Fibroblast of the aortic adventitia (primary cell): ENCODE measurements around the gene OR4C6. TPM values are rescaled to one million over a fixed set of nuclear protein-coding genes. Genes with fewer than 3 reads are reported as not detected.

ENCODE experiments used
- total RNA-seq: library from RNA; depleted of rRNA; stranded (reverse); fragments of >200 nt; gene quantifications from 2 replicates; pipeline ENCODE4 v1.2.3, GENCODE V29; 2012; ENCODE audit warnings: low replicate concordance

Gene OR4C6
- total RNA-seq, 1 donor = not detected

Other genes starting within 250 kb of the OR4C6 start
- gene OR4C15, start 107.7 kb upstream of the OR4C6 start, total RNA-seq = not detected in 2 replicates
- not detected in 2 replicates for gene OR4C16, start 90.1 kb upstream of the OR4C6 start, total RNA-seq
- gene OR4C11, start 54.6 kb upstream of the OR4C6 start, total RNA-seq = not detected in 2 replicates
- not detected in 2 replicates for gene OR4P4, start 27.1 kb upstream of the OR4C6 start, total RNA-seq
- not detected in 2 replicates for gene OR4S2, start 13.9 kb upstream of the OR4C6 start, total RNA-seq
- gene OR5D13, start 111.2 kb downstream of the OR4C6 start, total RNA-seq = not detected in 2 replicates
- not detected in 2 replicates for gene OR5D14, start 133.4 kb downstream of the OR4C6 start, total RNA-seq
- gene OR5L1, start 149.2 kb downstream of the OR4C6 start, total RNA-seq = not detected in 2 replicates
- gene OR5D18, start 157.4 kb downstream of the OR4C6 start, total RNA-seq = not detected in 2 replicates
- gene OR5L2, start 165.0 kb downstream of the OR4C6 start, total RNA-seq = not detected in 2 replicates
- not detected in 2 replicates for gene OR5D16, start 176.6 kb downstream of the OR4C6 start, total RNA-seq
- not detected in 2 replicates for gene TRIM51, start 221.1 kb downstream of the OR4C6 start, total RNA-seq